Transverse colon (tissue), 3 donors: ENCODE measurements around the gene CACNA1C.

Source experiments
- CTCF ChIP-seq, 5 experiments: fragments of 200-600 bp in 3 of 5; fragments of 450-650 bp in 2 of 5; sonication (generic) in 3 of 5; IDR thresholded peaks; 1 replicate in 2 of 5; 2 replicates in 3 of 5; pipeline ENCODE4 v1.5.1; 2016 to 2017; ENCODE audit warnings: antibody characterized with exemption in 5 of 5, inconsistent platforms in 3 of 5, mild to moderate bottlenecking in 2 of 5, moderate library complexity in 1 of 5
- POLR2A ChIP-seq: fragments of 450-650 bp; IDR thresholded peaks from one replicate; pipeline ENCODE4 v1.6.1; 2016; ENCODE audit warnings: antibody characterized with exemption, mild to moderate bottlenecking, moderate library complexity

- TF ChIP-seq CTCF (IDR thresholded peaks at IDR 0.05): no peak
- no peak for TF ChIP-seq POLR2A
These were observed 636.6 kb downstream of the CACNA1C start for GRCh38 chr12:2689393-2689792.
